Measurements from ENCODE around the gene RAD51AP1.
"Not testable (repeated sequence)": the region's sequence is repeated elsewhere in the genome, so short reads cannot be mapped to it uniquely, and the experiment has no call there.

RAD51AP1 gene, protein sequence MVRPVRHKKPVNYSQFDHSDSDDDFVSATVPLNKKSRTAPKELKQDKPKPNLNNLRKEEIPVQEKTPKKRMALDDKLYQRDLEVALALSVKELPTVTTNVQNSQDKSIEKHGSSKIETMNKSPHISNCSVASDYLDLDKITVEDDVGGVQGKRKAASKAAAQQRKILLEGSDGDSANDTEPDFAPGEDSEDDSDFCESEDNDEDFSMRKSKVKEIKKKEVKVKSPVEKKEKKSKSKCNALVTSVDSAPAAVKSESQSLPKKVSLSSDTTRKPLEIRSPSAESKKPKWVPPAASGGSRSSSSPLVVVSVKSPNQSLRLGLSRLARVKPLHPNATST
- total RNA-seq = 8.5 to 56.4 (median 22.2) reads per million in 17 experiments

DNA sequence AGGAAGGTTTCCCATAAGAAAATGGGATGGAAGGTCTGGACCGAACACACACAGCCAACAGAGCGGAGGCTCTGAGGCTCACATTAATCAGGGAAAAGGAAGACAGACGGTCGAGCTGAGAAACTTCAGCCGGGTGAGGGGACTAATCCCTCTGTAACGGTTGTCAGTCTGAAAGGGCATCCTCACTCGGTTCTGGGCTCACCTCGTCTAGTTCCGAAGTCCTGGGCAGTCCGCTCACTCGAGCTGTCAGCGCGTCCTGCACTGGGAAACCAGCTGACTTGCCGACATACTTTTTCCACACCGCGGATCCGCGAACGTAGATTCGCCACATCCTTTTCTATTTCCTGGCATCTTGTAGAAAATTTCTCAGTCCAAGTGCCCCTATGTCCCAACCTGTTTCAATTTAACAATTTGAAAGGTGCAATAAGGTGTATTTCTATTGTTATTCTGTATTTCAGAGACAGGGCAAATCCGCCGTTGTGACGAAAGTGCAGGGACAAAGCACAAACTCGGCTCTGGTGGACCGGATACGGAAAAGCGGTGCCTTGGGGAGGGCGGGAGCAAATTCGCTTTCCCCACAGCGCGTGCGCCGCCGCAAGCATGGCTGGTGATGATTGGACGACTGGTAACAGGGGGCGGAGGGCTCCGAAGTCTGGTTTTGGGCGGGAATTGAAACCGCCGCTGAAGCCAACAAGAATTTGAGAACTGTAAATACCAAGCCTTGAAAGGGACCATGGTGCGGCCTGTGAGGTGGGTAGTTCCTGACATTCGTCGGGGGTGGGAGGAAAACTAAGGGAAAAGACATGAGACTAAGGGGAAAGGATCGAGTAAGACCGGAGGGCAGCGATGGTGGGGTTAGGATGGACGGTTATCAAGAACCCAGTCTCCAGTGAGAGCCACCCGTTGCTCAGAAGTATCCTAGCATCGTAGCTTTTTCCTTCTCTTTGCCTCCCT is at the start of gene RAD51AP1:
RAD51AP1 (plus strand) TSS at position 684 of the 954 bp plus-strand sequence; CDS start at position 734, 50 bp downstream.
- DNase-seq = peak; percentile 97 to 98 (median 98)

DNA sequence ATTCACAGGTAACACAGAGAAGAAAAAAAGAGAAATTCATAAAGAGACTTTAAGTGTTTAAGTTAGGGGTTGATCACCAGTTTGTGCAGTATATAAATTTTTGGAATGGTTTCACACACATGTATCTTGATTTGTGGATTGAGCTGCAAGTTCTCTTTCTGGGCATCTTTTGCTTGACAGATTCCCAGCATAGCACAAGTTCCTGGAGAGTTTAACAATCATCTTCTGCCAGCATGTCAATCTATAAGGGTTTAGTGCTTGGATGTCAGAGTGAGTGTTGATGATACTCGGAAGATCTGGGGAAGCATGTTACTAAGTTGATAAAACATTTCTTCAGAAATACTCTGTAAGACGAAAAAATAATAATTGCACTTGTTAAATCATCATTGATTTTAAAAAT is 49.1 kb upstream of the RAD51AP1 start:
- no peak for DNase-seq

DNA sequence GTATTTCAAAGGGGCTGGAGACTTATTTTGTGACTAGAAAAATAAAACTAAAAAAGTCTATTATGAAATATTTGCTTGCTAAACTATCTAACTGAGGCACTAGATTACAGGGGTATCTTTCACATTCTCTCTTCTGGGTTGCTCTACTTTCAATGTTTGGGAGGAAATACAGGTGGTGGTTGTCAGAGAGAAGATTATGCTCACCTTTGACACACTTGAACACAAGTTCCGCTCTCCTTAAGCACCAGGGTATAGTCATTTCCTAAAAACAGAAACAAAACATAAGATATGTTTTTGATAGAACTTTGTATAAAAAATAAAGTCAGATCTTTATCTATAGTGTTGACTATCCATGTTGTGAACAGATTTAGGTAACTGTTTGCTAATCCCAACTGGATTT is 47.7 kb upstream of the RAD51AP1 start:
- no peak for DNase-seq

DNA sequence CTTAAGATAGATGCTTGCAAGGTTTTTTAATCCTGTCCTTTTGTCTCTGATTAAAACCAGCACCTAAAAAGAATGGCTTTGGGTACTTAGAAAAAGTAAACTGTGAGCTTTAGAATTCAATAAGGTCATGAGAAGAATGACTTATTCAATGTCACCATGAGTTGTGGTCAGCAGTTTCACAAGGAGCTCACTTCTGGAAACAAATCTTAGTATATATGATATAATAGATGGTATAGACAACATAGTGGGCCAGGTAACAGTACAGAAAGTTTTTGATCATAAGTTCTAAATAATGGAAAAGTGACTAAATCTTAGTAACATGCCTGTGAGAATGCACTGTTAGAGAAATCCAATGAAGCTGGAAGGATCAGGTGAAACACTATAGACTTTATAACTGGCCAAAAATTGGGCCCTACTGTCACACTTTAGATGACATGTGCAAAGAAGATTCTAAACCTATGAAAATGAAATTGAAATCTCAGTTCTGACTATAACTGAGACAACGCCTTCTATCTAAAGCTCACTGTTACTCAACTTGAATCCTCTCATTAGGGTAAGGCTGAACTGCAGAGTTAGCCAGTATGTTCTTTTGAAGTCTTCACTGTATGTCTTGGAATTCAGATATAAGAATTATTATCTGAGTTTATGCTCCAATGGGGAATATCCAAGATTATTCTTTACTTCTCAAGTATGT is 42.4 kb upstream of the RAD51AP1 start:
- no peak for DNase-seq

DNA sequence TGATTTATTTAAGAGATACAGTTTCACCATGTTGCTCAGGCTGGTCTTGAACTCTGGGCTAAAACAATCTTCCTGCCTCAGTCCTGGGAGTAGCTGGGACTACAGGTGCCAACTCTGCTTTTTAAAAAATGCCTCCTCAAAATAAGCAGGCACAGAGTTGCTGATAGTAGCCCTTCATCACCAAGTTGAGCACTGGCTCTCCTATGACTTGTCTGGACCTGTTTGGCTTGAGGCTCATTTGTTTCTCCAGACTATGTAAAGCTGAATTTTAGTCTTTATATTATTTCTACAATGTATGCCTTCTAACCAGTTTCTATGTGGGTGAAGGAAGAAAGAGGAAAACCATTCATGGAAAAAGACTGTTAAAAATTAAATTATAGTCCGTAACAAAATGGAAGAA is 39.5 kb upstream of the RAD51AP1 start:
- DNase-seq = no peak

DNA sequence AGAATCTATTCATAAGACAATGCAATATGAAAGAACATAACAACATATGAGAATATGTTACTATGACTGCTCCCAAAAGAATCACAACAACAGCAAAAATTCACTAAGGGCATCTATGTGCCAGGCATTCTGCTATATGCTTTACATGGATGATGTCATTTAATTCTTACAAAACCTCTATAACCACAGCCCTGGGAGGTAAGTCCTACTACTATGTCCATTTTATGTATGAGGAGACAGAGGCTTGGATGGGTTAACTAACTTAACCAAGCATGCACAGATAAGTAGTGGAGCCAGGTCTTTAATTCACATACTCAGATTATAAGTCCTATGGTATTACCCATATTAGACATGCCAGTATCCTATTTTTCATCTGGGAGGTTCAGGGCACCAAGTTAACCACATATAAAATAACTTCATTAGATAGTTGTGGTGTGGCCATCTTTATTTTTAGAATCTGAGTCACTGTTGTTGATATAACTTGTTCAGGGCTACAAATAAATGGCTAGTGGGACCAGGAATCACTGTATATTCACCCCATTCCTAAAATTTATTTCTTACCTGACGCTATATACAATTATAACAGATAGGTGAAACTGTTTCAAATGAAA is 33.2 kb upstream of the RAD51AP1 start:
- DNase-seq = no peak

DNA sequence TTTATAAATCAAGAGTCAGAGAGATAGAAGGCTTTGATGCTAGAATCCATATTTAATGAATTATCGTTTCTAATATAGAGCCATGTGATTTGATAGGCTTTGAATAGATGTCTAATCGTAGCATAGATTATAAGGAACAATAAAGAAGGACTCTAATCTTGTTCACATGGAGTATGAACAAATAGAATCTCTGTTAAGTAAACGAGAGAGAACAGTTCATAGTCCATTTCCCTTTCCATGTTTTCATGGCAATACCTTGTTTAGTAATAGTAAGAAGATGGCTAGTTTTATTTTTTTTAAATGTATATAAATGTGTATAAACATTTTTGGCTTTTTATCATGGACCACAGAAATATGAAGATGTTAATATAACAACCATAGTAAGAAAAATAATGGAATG is 32.3 kb upstream of the RAD51AP1 start:
- DNase-seq = no peak

DNA sequence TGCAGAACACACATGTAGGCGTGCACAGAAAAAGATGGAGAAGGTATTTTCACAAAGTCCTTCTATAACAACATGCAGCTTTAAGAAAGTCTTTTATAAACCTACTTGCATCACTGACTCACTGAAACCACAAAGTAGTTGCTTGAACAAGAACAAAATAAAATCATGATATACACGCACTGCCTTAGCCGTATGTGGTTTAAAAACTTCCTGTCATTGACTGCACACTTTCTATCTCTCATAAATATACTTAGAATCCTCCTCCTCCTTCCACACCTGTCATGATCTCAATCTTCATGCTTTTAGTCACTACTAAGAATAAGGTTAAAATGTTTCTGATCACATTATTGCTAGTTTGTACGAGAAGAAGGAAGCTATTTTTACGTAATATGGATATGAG is 31.8 kb upstream of the RAD51AP1 start:
- DNase-seq = no peak

DNA sequence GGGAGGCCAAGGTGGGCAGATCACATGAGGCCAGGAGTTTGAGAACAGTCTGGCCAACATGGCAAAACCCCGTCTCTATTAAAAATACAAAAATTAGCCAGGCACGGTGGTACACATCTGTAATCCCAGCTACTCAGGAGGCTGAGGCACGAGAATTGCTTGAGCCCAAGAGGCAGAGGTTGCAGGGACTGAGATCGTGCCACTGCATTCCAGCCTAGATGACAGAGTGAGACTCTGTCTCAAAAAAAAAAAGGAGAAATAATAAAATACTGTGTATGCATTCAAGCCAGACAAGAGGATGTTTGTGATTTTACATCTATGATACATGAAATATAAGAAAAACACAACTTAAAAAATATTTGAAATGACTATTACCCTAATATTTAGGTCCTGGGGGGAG is 30.2 kb upstream of the RAD51AP1 start:
- not testable (repeated sequence) for DNase-seq

DNA sequence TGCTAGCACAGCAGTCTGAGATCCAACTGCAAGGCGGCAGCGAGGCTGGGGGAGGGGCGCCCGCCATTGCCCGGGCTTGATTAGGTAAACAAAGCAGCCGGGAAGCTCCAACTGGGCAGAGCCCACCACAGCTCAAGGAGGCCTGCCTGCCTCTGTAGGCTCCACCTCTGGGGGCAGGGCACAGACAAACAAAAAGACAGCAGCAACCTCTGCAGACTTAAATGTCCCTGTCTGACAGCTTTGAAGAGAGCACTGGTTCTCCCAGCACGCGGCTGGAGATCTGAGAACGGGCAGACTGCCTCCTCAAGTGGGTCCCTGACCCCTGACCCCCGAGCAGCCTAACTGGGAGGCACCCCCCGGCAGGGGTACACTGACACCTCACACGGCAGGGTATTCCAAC is 29.4 kb upstream of the RAD51AP1 start:
- DNase-seq = not testable (repeated sequence)

DNA sequence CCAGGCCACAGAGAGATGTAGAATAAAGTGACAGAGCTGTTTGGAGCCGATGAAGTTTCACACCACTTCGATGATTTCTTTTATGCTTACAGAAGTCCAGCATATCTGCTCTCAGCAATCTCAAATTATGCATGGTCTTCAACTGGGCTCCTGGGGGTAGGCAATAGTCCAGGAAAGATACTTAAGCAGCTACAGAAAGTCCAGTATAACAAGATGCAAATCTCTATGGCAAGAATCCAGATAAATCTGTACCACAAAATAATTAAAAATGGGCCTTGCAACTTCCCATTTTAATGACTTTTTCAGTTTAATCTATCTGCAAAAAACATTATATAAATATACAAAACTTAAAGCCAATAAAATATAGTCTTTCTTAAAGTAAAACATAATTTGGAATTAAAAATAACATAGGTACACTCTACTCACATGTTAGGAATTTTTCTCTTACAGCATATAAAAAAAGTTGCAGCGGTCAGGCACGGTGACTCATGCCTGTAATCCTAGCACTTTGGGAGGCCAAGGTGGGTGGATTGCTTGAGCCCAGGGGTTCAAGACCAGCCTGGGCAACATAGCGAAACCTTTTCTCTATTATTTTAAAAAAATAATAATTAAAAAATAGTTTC is 20.5 kb upstream of the RAD51AP1 start:
- DNase-seq = no peak

DNA sequence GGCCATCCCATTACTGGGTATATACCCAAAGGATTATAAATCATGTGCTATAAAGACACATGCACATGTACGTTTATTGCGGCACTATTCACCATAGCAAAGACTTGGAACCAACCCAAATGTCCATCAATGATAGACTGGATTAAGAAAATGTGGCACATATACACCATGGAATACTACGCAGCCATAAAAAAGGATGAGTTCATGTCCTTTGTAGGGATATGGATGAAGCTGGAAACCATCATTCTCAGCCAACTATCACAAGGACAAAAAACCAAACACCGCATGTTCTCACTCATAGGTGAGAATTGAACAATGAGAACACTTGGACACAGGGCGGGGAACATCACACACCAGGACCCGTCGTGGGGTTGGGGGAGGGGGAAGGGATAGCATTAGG is 15.2 kb upstream of the RAD51AP1 start:
- DNase-seq = not testable (repeated sequence)

DNA sequence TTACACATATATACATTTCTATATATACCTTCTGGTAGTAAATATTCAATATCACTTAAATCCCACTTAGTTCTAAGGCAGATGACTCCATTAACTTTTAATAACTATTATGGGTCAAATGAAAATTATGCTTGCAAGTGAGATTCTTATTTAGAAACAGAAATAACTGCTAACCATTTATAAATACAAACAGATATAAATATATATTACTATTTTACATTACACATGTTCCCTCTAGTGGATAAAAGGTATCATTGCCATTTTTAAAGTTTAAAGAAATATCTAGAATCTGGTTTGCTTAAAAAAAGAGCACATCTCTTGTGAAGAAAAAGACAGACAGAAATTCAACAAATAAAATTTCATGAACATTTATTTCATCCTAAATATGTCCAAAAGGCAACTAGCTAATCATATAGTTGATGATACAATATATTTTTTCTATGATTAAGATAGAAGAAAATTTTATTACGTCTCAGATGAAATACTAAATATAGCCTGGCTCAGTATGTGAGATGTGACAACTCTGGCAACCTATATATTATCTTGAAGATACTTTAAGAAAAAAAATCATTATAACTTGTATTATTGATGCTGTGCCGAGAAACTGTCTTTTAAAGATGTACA is 11.7 kb upstream of the RAD51AP1 start:
- DNase-seq = peak in 2 of 4 experiments; percentile 45 to 56

DNA sequence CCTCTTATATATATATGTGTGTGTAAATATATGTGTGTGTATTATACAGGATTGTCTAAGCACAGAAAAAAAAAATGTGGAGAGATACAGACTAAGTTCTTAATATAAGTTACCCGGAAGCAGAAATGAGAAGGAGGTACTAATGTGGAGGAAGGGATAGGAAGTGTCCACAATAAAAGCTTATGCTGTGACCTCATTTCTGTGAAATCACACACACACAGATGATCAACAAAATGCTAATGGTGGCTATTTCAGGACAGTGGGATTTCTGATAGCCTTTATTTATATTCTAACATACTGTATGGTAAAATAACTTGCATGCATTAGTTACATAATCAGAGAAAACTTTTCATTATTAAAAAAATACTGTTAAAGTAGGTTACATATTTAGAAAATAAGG is 8.5 kb upstream of the RAD51AP1 start:
- DNase-seq = peak in 1 of 4 experiments; percentile 20

DNA sequence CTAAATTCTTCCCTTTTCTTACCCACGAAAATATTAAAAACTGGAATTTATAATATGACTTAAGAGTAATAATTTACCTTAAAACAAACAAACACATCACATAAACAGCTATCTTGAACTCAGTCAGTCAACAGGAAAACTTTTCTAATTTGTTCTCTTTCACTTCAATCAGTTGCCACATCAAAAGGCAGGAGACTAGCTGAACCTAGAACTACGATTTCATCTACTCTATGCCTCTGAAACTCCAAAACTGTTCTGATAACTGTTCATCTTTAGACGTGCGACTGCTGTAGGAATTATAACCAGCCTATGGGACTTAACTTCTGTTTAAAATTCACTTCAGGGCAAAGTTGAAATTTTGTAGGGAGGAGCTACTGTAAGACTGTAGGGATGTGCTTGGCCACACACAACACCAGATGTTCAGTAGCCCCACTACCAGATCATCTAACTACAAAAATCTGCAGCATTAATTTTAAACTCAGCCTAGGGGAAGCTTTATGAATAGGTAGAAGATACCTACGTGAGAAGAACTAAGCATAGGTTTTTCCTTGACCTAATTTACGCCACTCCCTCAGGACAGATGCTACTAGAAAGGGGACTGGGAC is 7.6 kb upstream of the RAD51AP1 start:
- no peak for DNase-seq

DNA sequence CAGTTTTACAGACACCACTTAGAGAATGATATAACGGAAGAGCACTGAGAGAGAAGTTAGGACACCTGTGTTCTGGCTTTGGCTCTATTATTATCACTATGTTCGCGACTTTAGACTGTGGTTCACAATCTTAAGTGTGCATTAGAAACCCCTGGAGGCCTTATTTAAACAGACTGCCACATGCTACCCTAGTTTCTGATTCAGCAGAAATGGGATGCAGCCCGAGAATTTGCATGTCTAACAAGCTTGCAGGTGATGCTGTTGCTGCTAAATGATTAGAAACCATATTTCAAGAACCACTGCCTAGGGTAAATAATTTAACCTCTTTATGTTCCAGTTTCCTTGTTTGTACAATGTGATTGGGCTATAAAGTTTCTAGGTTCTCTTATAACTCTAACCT is 3.6 kb upstream of the RAD51AP1 start:
- no peak for DNase-seq

DNA sequence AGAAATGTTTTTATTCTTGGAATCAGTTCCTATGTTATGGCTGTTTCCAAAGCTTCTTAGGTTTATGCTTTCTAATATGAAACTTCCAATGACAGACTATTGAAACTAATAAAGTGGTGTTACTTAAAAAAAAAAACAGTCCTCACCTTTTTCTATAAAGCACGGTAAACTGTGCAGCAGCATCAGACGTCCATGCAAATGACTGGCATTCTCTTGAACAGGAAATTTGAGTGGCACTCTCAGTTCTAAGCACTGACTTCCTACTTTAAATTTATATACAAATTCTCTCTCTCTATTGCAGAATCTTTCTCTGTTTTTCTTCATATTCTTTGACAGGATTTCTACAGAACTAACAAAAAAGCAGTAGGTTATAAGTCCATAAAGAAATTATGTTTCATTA is 2.8 kb upstream of the RAD51AP1 start:
- no peak for DNase-seq

DNA sequence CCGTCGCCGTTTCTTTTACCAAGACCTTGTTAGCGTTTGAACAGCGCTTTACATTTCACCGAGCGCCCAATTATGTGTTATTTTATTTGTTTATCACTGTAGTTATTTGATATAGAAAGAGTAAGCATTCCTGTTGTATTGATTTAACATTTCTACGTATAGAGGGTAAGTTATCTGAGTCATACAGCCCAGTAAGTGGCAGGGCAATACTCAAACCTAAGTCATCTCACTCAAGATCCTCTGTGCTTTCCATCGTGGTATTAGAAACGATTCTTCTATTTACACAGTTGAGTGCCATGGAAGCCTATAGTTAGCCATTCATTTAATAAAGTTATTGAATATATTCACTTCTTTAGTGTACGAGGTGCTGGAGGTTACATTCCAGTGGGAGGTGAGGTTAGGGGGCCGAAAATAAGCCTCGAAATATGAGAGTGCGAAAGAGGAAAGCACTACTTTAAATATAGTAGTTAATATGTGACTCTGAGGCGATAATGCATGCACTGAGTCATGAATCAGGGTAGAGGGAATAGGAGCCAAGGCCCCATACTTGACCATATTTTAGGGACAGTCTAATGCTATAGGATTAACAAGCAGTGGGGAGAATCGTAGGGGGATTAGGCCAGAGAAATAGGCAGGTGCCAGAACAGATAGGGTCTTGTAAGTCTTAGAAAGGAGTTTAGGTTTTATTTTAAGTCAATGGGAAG is 629 bp downstream of the RAD51AP1 start:
- DNase-seq = no peak

DNA sequence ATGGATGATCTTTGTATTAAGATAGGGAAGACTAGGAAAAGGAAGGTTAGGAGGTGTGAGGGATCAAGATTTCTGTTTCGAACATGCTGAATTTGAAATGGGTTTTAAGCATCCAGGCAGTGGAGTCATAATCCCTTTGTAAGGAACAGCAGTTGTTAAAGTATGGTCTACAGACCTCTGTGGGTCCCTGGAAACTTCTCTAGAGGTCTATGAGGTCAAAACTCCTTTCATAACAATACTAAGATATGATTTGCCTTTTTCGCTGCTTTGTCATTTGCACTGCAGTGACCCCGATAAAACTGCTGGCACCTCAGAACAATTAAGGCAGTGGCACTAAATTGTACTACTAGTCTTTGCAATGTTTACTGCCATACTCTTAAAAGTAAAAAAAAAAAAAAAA is 1.5 kb downstream of the RAD51AP1 start:
- DNase-seq = no peak

DNA sequence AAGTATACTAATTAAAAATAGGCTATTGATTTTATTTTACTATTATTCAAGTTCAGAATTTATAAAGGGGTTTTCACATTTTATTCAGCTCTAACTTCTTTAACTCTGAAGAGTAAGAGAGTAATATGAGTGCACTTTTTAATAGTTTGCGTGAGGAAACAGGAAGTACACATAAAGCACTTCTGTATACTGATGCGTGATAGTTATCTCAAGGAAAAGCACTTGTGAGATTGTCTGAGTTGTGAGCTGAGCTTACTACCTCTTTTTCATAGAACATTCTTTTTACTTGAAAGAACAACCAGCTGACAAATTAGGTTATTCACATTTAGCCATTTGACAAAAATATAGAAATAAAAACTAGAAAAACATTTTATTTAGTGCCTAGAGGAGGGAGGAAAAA is 1.9 kb downstream of the RAD51AP1 start:
- DNase-seq = peak in 3 of 4 experiments; percentile 8 to 52 (median 41)
